Naive thymus-derived CD8-positive, alpha-beta T cell (primary cell): ENCODE data around the gene OLFML2B. TPM values are rescaled to one million over a fixed set of nuclear protein-coding genes. Genes with fewer than 3 reads are reported as not detected.
"Not testable (repeated sequence)": the region's sequence is repeated elsewhere in the genome, so short reads cannot be mapped to it uniquely, and the experiment has no call there.

Experiments used
- ATAC-seq, 2 donors: fragments of 150-1000 bp; cut with Tn5 transposase in 1 of 2; sonication (Bioruptor Pico), chemical (Tn5 transposase) in 1 of 2; 1 replicate in 1 of 2; 2 replicates in 1 of 2; pipeline ENCODE4 v1.10.0; 2021; ENCODE audit warnings: mild to moderate bottlenecking in 2 of 2, moderate library complexity in 2 of 2
- POLR2A ChIA-PET: fragments of 350-600 bp; sonication (Branson Sonifier 250); formaldehyde crosslinking; loops from one replicate; lab custom pipeline; 2021; ENCODE audit warnings: antibody characterized with exemption; lab: Charles Lee
- DNase-seq, 10 donors: peaks; one replicate each; pipeline versions ENCODE4 v3.0.0 to v3.0.0-alpha.2; 2020 to 2022
- H3K27ac Mint-ChIP-seq, 10 donors: one replicate each; pipeline ENCODE4 v1.8.0; 2020 to 2022; ENCODE audit warnings: mild to moderate bottlenecking in 10 of 10, mixed read lengths in 10 of 10, moderate library complexity in 4 of 10, inconsistent platforms in 1 of 10
- H3K27me3 Mint-ChIP-seq, 5 donors: one replicate each; pipeline ENCODE4 v1.8.0; 2021 to 2022; ENCODE audit warnings: mixed read lengths in 5 of 5
- H3K36me3 Mint-ChIP-seq, 3 donors: one replicate each; pipeline ENCODE4 v1.8.0; 2020 to 2022; ENCODE audit warnings: mixed read lengths in 3 of 3, mild to moderate bottlenecking in 2 of 3, inconsistent platforms in 1 of 3
- H3K4me1 Mint-ChIP-seq, 4 donors: one replicate each; pipeline ENCODE4 v1.8.0; 2021 to 2022; ENCODE audit warnings: mixed read lengths in 4 of 4
- H3K4me3 Mint-ChIP-seq, 10 donors: one replicate each; pipeline ENCODE4 v1.8.0; 2020 to 2022; ENCODE audit warnings: mild to moderate bottlenecking in 10 of 10, mixed read lengths in 10 of 10, moderate library complexity in 6 of 10, inconsistent platforms in 1 of 10
- H3K9me3 Mint-ChIP-seq, 9 donors: one replicate each; pipeline ENCODE4 v1.8.0; 2020 to 2022; ENCODE audit warnings: mixed read lengths in 9 of 9, mild to moderate bottlenecking in 3 of 9, inconsistent platforms in 1 of 9, moderate library complexity in 1 of 9
- polyA plus RNA-seq, 3 donors: library from polyadenylated mRNA; unstranded; fragments of 300-500 nt; fragmentation: Illumina TruSeq; gene quantifications; one replicate each; pipeline ENCODE4 v1.2.3, GENCODE V29; 2021
- total RNA-seq, 8 experiments: library from RNA in 2 of 8; stranded (reverse) in 2 of 8; gene quantifications; one replicate each; pipeline ENCODE4 v1.2.3 and lab custom pipeline; 2021 to 2026

Gene OLFML2B
- total and polyA plus RNA-seq, 5 experiments from 2014 or later, result 0.10 to 0.63 TPM; not detected in 3

DNA sequence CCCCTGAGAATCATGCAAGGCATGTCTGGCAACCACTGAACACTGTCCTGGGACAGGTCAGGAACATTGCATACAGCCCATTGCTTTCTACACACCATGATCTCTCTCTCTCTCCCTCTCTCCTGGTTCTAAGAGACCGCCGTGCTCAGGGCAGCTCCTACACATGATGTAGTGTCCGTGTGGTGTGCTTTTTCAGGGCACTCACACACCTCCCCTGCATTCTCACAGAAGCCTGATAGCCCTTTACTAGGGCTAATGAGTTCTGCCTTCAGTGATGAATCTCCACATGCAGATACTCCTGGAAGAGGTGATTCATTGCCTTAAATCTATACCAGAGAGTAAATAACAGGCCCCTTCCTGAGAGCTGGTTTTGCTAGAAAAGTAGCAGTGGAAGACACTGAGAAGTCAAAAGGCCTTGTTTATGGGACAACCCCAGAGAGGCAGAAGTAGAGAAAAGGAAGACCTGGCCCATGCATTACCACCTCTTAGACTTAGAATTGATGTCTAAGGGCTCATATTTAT lies 7.2 kb upstream of the OLFML2B start:
- Mint-ChIP-seq H3K4me3 (no peak overlapping the region), H3K27ac (no peak overlapping the region), H3K36me3 (peaks cover 0 to 2% (median 0%) of the 10 kb centered on the region in 3 donors), H3K9me3 (no peaks in the 10 kb centered on the region), H3K4me1 (peaks cover 0 to 3% (median 0%) of the 10 kb centered on the region in 4 donors), H3K27me3 (peaks cover 14 to 53% (median 26%) of the 10 kb centered on the region in 5 donors)
- DNase-seq (no peak), ATAC-seq (no peak)
- POLR2A ChIA-PET, result no interaction called here

DNA sequence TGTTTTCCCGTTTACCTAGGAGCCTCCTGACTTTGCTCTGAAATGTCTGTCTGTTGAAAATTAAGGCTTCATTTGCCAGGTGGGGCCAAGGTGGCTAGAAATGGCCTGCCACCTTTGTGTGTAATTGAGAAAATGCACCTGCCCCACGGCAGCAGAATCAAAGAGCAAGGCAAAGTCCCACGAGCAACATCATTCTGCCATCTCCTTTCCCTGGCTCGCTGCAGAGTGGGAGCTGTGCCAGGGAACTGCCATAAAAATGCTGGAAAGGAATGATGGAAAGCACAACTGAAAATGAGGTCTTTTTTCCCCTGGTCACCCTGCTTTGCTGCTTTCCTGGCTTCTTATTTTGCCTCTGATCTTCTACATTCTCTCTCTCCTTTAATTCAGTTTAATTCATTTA lies 5.5 kb upstream of the OLFML2B start:
- Mint-ChIP-seq H3K27ac (no peak overlapping the region), H3K27me3 (peaks cover 23 to 59% (median 31%) of the 10 kb centered on the region in 5 donors), H3K4me1 (peaks cover 4 to 6% (median 5%) of the 10 kb centered on the region in 4 donors), H3K36me3 (peaks cover 0 to 2% (median 0%) of the 10 kb centered on the region in 3 donors), H3K4me3 (no peak overlapping the region), H3K9me3 (no peaks in the 10 kb centered on the region)
- DNase-seq, result no peak
- POLR2A ChIA-PET, result no interaction called here
- no peak for ATAC-seq

DNA sequence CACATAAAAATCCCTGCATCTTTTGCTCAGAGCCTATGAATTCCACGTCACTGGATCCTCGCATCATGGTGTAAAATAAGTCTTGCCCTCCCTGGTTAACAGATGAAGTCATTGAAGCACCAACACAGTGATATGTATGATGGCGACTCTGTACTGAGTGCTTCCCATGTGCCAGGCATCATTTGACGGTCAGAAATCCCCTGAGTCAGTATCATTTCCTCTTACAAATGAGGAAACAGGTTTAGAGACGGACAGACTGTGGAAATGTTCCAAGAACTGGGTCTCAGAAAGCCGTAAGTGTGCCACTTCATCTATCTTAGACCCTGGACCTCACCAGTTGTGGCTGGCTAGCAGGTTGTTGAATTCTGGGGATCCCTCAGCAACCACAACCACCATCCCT lies 5.1 kb upstream of the OLFML2B start:
- H3K4me1 Mint-ChIP-seq, result peaks cover 6 to 8% (median 7%) of the 10 kb centered on the region in 4 donors
- ATAC-seq (no peak), DNase-seq (no peak)
- no peak overlapping the region for H3K4me3 Mint-ChIP-seq
- peaks cover 0 to 2% (median 0%) of the 10 kb centered on the region in 3 donors for H3K36me3 Mint-ChIP-seq
- peaks cover 23 to 55% (median 27%) of the 10 kb centered on the region in 5 donors for H3K27me3 Mint-ChIP-seq
- POLR2A ChIA-PET, result no interaction called here
- H3K27ac Mint-ChIP-seq, result no peak overlapping the region
- H3K9me3 Mint-ChIP-seq, result no peaks in the 10 kb centered on the region

DNA sequence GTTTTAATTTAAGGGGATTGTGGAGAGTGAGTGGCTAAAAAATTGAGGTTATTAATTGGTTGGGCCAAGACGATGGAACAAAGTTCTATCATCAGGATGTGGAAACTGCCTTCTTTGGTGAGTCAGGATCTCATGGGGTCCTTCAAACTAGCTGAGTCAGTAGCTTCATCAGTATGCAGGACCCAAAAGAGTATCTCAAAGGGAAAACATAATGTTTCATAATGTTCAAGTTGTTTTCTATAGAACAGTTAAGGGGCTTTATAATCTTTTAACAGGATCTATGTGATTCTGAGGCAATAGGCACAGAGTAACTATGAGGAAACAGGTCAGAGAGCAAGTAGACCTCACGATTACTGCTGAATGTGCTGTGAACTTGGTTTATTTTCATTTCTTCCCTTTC lies 3.2 kb upstream of the OLFML2B start:
- Mint-ChIP-seq H3K27ac (no peak overlapping the region), H3K4me1 (peaks cover 9 to 14% (median 10%) of the 10 kb centered on the region in 4 donors), H3K27me3 (peaks cover 23 to 62% (median 30%) of the 10 kb centered on the region in 5 donors), H3K4me3 (no peak overlapping the region), H3K36me3 (peaks cover 0 to 2% (median 0%) of the 10 kb centered on the region in 3 donors), H3K9me3 (no peaks in the 10 kb centered on the region)
- POLR2A ChIA-PET, result no interaction called here
- DNase-seq, result no peak
- ATAC-seq, result no peak

DNA sequence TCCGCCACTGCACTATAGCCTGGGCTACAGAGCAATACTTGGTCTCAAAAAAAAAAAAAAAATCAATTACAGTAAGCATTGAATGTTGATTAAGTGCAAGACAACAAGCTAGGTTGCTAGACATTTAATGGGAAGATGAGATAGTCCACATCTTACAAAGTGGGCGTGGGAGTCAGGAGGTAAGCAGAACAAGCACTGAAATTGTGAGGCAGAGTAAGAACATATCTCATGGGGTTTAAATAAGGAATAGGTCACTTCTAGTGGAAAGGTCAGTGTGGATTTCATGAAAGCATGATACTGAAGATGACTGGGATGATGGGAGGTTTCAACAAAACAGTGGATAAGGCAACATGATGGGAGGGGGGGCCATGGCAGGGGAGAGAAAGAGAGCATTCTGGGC lies 1.9 kb upstream of the OLFML2B start:
- no peak for DNase-seq
- Mint-ChIP-seq H3K4me1 (peaks cover 9 to 14% (median 10%) of the 10 kb centered on the region in 4 donors), H3K27me3 (peaks cover 21 to 49% (median 29%) of the 10 kb centered on the region in 5 donors), H3K9me3 (no peaks in the 10 kb centered on the region), H3K4me3 (no peak overlapping the region), H3K36me3 (peaks cover 0 to 2% (median 0%) of the 10 kb centered on the region in 3 donors), H3K27ac (no peak overlapping the region)
- POLR2A ChIA-PET, result no interaction called here
- ATAC-seq, result no peak

DNA sequence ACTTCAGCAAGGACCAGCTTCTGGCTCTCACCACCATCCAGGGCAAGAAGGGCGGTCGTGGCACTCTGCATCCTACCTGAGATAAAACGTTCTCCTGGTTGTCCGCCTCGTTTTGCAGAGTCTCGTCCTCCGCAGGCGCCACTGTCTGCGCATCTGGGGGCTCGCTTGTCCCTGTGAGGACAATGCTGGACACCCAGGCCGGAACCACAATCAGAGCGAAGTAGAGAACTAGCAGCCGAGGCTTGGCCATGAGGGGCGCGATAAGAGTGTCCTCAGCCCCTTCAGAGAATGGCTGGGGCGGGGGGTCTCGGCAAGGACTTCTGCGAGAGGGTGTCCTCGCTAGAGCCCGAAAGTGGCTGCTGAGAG lies 505 bp downstream of the OLFML2B start:
- H3K9me3 Mint-ChIP-seq, result no peaks in the 10 kb centered on the region
- ATAC-seq (no peak), DNase-seq (no peak)
- H3K4me3 Mint-ChIP-seq, result peak overlapping the region; percentile 83 to 98 (median 92)
- H3K4me1 Mint-ChIP-seq, result peaks cover 9 to 14% (median 10%) of the 10 kb centered on the region in 4 donors
- peaks cover 18 to 42% (median 24%) of the 10 kb centered on the region in 5 donors for H3K27me3 Mint-ChIP-seq
- H3K27ac Mint-ChIP-seq, result peak overlapping the region in 3 of 10 donors; percentile 7 to 79 (median 13)
- POLR2A ChIA-PET, result interaction anchor here (1.1 to 1.6 kb wide), 2 partner anchors 37 to 485 kb away, joined by 3 to 4 read pairs; no protein-coding TSS in a partner anchor
- peaks cover 0 to 2% (median 0%) of the 10 kb centered on the region in 3 donors for H3K36me3 Mint-ChIP-seq

DNA sequence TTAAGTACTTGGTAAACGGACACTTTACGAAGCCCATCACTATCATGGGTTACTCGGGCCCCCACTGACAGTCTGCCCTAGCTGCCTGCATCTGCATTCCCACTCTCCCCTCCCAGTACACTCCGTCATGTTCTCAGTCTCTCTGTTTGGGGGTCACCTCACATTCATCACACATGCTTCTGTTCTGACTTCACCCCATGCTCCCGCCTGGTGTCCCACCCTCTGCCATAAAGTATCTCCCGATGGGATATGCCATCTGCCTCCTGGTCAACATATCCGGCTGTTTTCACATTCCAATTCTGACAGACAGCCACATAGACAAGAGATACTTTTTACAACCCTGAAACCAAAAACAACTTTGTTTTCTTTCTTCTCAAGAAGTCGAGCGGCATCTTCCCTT lies 1.0 kb downstream of the OLFML2B start:
- H3K4me3 Mint-ChIP-seq, result peak overlapping the region; percentile 83 to 98 (median 92)
- H3K27me3 Mint-ChIP-seq, result peaks cover 14 to 37% (median 24%) of the 10 kb centered on the region in 5 donors
- H3K27ac Mint-ChIP-seq, result peak overlapping the region in 2 of 10 donors; percentile 13 to 56
- H3K4me1 Mint-ChIP-seq, result peaks cover 9 to 14% (median 10%) of the 10 kb centered on the region in 4 donors
- POLR2A ChIA-PET, result no interaction called here
- no peak for ATAC-seq
- no peaks in the 10 kb centered on the region for H3K9me3 Mint-ChIP-seq
- peaks cover 0 to 2% (median 0%) of the 10 kb centered on the region in 3 donors for H3K36me3 Mint-ChIP-seq
- no peak for DNase-seq

DNA sequence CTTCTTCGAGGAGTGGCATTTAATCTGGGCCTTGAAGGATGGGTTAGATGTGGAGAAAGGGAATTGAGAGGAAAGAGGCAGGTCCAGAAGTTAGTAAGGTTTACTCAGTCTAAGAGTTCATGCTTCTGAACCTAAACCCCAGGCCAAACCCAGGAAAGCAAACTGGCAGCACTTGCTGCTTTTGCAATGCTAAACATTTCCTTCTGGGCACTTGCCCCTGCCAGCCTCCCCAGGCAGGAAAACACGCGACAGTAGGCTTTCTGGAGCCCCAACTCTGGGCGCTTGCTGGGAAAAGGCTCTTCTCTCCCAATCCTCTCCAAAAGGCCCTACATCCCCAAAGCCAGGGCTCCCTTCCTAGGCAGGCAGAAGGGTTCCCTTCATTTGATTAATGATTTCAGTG lies 2.5 kb downstream of the OLFML2B start:
- Mint-ChIP-seq H3K27ac (peak overlapping the region in 2 of 10 donors; percentile 21 to 66), H3K27me3 (peaks cover 6 to 23% (median 19%) of the 10 kb centered on the region in 5 donors), H3K36me3 (no peaks in the 10 kb centered on the region), H3K9me3 (no peaks in the 10 kb centered on the region), H3K4me3 (peak overlapping the region in 1 of 10 donors; percentile 25), H3K4me1 (peaks cover 10 to 14% (median 12%) of the 10 kb centered on the region in 4 donors)
- ATAC-seq (no peak), DNase-seq (no peak)
- POLR2A ChIA-PET, result no interaction called here

DNA sequence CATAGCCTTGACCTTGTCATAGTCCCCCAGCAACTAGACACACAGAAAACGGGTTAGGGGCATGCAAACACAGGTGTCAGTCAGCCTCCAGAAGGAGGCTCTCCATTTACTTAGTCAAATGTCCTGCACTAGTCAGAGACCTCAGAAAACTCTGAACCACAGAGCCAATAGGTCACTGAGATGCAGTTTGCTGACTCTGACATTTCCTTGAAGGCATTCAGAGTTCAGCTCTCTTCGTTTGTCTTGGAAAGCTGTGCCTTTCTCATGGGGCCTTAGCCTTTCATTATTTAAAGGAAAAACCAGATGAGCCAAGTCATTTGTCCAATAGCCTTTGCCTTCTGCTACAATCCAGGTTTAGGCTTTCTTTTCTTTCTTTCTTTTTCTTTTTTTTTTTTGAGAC lies 3.5 kb downstream of the OLFML2B start:
- POLR2A ChIA-PET, result no interaction called here
- Mint-ChIP-seq H3K27ac (no peak overlapping the region), H3K4me3 (no peak overlapping the region), H3K27me3 (peaks cover 0 to 13% (median 12%) of the 10 kb centered on the region in 5 donors), H3K9me3 (no peaks in the 10 kb centered on the region), H3K36me3 (no peaks in the 10 kb centered on the region), H3K4me1 (peaks cover 10 to 14% (median 12%) of the 10 kb centered on the region in 4 donors)
- DNase-seq (no peak), ATAC-seq (no peak)

DNA sequence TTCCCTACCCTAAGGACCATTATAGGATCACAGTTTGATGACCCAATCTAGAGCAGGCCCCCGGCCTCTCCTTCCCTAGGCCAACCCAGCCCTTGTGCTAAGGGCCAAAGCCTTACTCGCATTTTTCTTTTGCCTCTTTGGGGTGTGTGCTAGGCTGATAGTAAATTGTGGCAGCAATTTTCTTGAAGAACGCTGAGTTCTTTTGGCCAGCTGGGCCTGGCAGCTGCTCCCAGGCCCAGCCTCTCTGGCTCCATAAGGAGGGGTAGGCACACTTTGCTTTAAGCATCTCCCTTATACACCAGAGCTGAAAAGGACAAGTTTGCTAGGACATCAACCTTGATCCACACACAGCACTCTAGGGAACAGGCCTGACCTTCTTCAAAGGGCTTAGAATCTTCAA lies 4.2 kb downstream of the OLFML2B start:
- DNase-seq (no peak), ATAC-seq (no peak)
- Mint-ChIP-seq H3K4me1 (peaks cover 8 to 12% (median 10%) of the 10 kb centered on the region in 4 donors), H3K9me3 (peaks cover 0 to 2% (median 0%) of the 10 kb centered on the region in 9 donors), H3K27me3 (peaks cover 0 to 12% (median 8%) of the 10 kb centered on the region in 5 donors), H3K4me3 (no peak overlapping the region), H3K36me3 (no peaks in the 10 kb centered on the region), H3K27ac (peak overlapping the region in 1 of 10 donors; percentile 46)
- POLR2A ChIA-PET, result no interaction called here

DNA sequence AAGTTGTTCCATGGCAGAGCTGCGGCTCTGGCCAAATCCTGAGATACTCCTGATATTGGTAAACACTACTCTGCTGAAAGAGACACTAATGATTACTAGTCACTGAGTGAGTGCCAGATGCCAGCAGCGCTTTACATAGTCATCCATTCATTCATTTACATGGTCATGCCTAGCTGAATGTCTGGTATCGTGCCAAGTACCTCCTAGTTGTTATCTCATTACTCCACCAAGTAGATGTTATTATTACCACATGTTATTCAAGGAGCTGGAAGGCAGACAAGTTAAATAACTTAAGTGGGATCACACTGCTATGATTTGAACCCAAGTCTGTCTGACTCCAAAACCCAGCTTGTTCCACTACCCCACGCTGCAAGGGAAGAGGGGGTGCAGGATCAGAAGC lies 4.7 kb downstream of the OLFML2B start:
- ATAC-seq (no peak), DNase-seq (no peak)
- H3K4me1 Mint-ChIP-seq, result peaks cover 4 to 7% (median 6%) of the 10 kb centered on the region in 4 donors
- H3K36me3 Mint-ChIP-seq, result peaks cover 0 to 4% (median 0%) of the 10 kb centered on the region in 3 donors
- H3K27me3 Mint-ChIP-seq, result peaks cover 0 to 12% (median 8%) of the 10 kb centered on the region in 5 donors
- H3K4me3 Mint-ChIP-seq, result no peak overlapping the region
- H3K27ac Mint-ChIP-seq, result no peak overlapping the region
- POLR2A ChIA-PET, result no interaction called here
- H3K9me3 Mint-ChIP-seq, result peaks cover 0 to 6% (median 0%) of the 10 kb centered on the region in 9 donors

DNA sequence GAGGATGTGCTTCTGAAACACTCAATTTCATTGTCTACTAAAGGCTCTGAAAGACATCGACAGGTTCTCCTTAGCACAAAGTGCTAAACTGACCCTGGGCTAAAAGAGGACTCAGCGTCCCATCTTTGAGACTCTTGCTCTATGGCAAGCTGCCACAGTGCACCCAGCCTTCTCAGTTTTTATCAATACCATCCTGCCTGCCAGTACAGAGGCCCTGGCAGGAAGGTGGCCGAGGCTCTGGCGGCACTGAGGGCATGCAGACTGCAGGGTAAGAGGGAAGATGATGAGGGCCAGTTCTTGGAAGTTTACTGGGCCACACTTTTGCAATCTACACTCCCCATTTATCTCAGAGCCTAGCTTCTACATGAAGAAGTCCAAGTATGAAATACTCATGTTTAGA lies 5.3 kb downstream of the OLFML2B start:
- H3K4me1 Mint-ChIP-seq, result peaks cover 3 to 6% (median 3%) of the 10 kb centered on the region in 4 donors
- POLR2A ChIA-PET, result no interaction called here
- H3K27me3 Mint-ChIP-seq, result peaks cover 0 to 10% (median 7%) of the 10 kb centered on the region in 5 donors
- no peak overlapping the region for H3K4me3 Mint-ChIP-seq
- peaks cover 0 to 9% (median 0%) of the 10 kb centered on the region in 3 donors for H3K36me3 Mint-ChIP-seq
- peaks cover 0 to 7% (median 1%) of the 10 kb centered on the region in 9 donors for H3K9me3 Mint-ChIP-seq
- DNase-seq (no peak), ATAC-seq (no peak)
- H3K27ac Mint-ChIP-seq, result no peak overlapping the region

DNA sequence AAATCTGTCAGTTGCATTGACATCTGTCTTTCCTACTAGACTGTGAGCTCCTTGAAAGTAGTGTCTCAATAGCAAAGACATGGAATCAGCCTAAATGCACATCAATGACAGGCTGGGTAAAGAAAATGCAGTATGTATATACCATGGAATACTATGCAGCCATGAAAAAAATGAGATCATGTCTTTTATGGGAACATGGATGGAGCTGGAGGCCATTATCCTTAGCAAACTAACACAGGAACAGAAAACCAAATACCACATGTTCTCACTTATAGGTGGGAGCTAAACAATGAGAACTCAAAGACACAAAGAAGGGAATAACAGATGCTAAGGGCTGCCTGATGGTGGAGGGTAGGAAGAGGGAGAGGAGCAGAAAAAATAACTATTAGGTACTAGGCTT lies 5.9 kb downstream of the OLFML2B start:
- H3K9me3 Mint-ChIP-seq, result not testable (repeated sequence)

More for the DNA sequence above, 5.9 kb downstream of the OLFML2B start:
- POLR2A ChIA-PET, H3K4me1 Mint-ChIP-seq, H3K36me3 Mint-ChIP-seq, ATAC-seq, DNase-seq, H3K4me3 Mint-ChIP-seq, H3K27me3 Mint-ChIP-seq: not testable (repeated sequence)
- peak overlapping the region in 1 of 10 donors; percentile 54 for H3K27ac Mint-ChIP-seq
